AG10803 (cell line): Measurements from ENCODE around the gene SMG7.

Source experiments
- DNase-seq: peaks from one replicate; pipeline ENCODE4 v3.0.0; 2010; ENCODE audit warnings: low read depth
- H3K4me3 ChIP-seq: 2 replicates; pipeline ENCODE4 v1.5.1; 2011; ENCODE audit warnings: mild to moderate bottlenecking, low read length, control low read depth
- CTCF ChIP-seq: conservative IDR thresholded peaks from 2 replicates; pipeline ENCODE4 v1.5.1; 2011; ENCODE audit warnings: mild to moderate bottlenecking, low read length, control low read depth, inconsistent platforms

The SMG7 gene

DNA sequence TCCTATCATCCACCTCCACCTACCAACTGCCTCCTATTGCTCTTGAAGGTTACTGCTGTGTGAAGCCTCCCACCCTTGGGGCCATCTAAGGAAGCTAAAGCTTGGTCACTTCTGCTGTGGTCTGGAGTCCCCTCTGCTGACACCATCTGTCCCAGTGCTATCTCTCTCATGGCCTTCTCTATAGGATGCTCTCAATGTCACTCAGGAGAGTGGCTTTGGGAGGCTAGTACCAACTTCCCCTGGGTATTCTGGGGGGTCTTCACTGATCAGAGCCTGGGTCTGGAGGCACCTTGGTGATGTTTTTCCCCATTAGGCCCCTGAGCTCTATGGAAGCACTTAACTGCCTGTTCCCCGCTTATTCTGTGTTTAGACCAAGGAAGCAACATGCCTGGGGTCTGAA lies 130.2 kb downstream of the SMG7 start:
- TF ChIP-seq CTCF = no peak
- DNase-seq = no peak
- H3K4me3 ChIP-seq = no peak overlapping the region
